ENCODE measurements around the gene SS18L1.

DNA sequence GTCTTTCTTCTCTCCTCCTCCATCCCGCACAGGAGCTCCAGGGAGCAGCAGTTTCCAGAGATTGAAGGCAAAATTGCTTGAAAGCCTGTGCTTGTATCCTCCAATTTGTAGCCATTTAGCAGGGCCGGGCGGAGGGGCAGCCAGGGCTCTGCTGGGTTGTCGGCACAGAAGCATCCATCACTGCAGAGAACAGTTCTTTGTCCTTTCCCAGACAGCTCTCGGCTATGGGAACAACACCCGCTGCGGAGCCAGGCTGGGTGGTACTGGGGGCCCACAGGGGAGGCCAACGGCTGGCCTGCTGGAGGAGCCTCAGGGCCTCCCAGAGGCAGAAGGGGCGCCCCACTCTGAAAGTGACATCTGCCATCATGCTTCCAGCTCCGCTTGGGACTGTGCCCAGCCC, 68.7 kb downstream of the SS18L1 start:
- TF ChIP-seq, protein P1, sequence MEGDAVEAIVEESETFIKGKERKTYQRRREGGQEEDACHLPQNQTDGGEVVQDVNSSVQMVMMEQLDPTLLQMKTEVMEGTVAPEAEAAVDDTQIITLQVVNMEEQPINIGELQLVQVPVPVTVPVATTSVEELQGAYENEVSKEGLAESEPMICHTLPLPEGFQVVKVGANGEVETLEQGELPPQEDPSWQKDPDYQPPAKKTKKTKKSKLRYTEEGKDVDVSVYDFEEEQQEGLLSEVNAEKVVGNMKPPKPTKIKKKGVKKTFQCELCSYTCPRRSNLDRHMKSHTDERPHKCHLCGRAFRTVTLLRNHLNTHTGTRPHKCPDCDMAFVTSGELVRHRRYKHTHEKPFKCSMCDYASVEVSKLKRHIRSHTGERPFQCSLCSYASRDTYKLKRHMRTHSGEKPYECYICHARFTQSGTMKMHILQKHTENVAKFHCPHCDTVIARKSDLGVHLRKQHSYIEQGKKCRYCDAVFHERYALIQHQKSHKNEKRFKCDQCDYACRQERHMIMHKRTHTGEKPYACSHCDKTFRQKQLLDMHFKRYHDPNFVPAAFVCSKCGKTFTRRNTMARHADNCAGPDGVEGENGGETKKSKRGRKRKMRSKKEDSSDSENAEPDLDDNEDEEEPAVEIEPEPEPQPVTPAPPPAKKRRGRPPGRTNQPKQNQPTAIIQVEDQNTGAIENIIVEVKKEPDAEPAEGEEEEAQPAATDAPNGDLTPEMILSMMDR (conservative IDR thresholded peaks at IDR 0.05; ENCODE audit: low read length): no peak
- TF ChIP-seq EZH2phosphoT487 (IDR thresholded peaks at IDR 0.05; ENCODE audit: borderline replicate concordance): no peak
